ENCODE data around the gene CTNNA2.

Gene CTNNA2

GRCh38 chr2:79713131-79713785 is 200.4 kb downstream of the CTNNA2 start:
- DNase-seq (ENCODE audit: low spot score): no peak

- no peak for DNase-seq (ENCODE audit: low spot score)
Measured at GRCh38 chr2:79714283-79714682, 201.4 kb downstream of the CTNNA2 start.

- no peak for DNase-seq (ENCODE audit: low spot score)
Measured at GRCh38 chr2:79715338-79715737, 202.5 kb downstream of the CTNNA2 start.

- no peak for DNase-seq (ENCODE audit: low spot score)
Measured at GRCh38 chr2:79716266-79716665, 203.4 kb downstream of the CTNNA2 start.

- peak; percentile 90 for DNase-seq (ENCODE audit: low spot score)
Measured at GRCh38 chr2:79717364-79718007, 204.6 kb downstream of the CTNNA2 start.

- no peak for DNase-seq (ENCODE audit: low spot score)
Measured at GRCh38 chr2:79721061-79721460, 208.2 kb downstream of the CTNNA2 start.

- peak; percentile 16 for DNase-seq (ENCODE audit: low spot score)
Measured at GRCh38 chr2:79721966-79722365, 209.1 kb downstream of the CTNNA2 start.

- DNase-seq (ENCODE audit: low spot score): peak; percentile 81
Measured at GRCh38 chr2:79723830-79724229, 211.0 kb downstream of the CTNNA2 start.

GRCh38 chr2:79729532-79729931 is 216.7 kb downstream of the CTNNA2 start:
- no peak for DNase-seq (ENCODE audit: low spot score)

GRCh38 chr2:79734518-79734917 is 221.7 kb downstream of the CTNNA2 start:
- no peak for DNase-seq (ENCODE audit: low spot score)

- DNase-seq (ENCODE audit: low spot score): no peak
Measured at GRCh38 chr2:79740879-79741443, 228.1 kb downstream of the CTNNA2 start.

- no peak for DNase-seq (ENCODE audit: low spot score)
Measured at GRCh38 chr2:79750321-79750720, 237.5 kb downstream of the CTNNA2 start.

GRCh38 chr2:79757526-79757925 is 244.7 kb downstream of the CTNNA2 start:
- no peak for DNase-seq (ENCODE audit: low spot score)

GRCh38 chr2:79758042-79758441 is 245.2 kb downstream of the CTNNA2 start:
- no peak for DNase-seq (ENCODE audit: low spot score)

- no peak for DNase-seq (ENCODE audit: low spot score)
Measured at GRCh38 chr2:79758749-79759282, 246.0 kb downstream of the CTNNA2 start.

GRCh38 chr2:79770926-79771325 is 258.1 kb downstream of the CTNNA2 start:
- no peak for DNase-seq (ENCODE audit: low spot score)

- DNase-seq (ENCODE audit: low spot score): no peak
Measured at GRCh38 chr2:79771493-79771892, 258.6 kb downstream of the CTNNA2 start.

- no peak for DNase-seq (ENCODE audit: low spot score)
Measured at GRCh38 chr2:79774016-79774415, 261.2 kb downstream of the CTNNA2 start.

GRCh38 chr2:79776461-79776860 is 263.6 kb downstream of the CTNNA2 start:
- no peak for DNase-seq (ENCODE audit: low spot score)

GRCh38 chr2:79780781-79781180 is 267.9 kb downstream of the CTNNA2 start:
- DNase-seq (ENCODE audit: low spot score): no peak

GRCh38 chr2:79782576-79783452 is 270.0 kb downstream of the CTNNA2 start:
- DNase-seq (ENCODE audit: low spot score): no peak

- no peak for DNase-seq (ENCODE audit: low spot score)
Measured at GRCh38 chr2:79788952-79789651, 276.3 kb downstream of the CTNNA2 start.

Measured in AG08396 (cell line).